H1 (cell line): ENCODE measurements around the gene ECD. TPM values are rescaled to one million over a fixed set of nuclear protein-coding genes. Genes with fewer than 3 reads are reported as not detected.

ENCODE experiments used
- CTCF ChIA-PET: fragments of 300-600 bp; sonication (Branson Sonifier 250); formaldehyde crosslinking; loops from one replicate; lab custom pipeline; 2021; ENCODE audit not compliant: partially characterized antibody; lab: Charles Lee
- POLR2A ChIA-PET: fragments of 300-600 bp; sonication (Branson Sonifier 250); formaldehyde crosslinking; loops from one replicate; lab custom pipeline; 2021; ENCODE audit warnings: inconsistent platforms; ENCODE audit not compliant: partially characterized antibody; lab: Charles Lee
- DNase-seq, 2 experiments: peaks; one replicate each; pipeline versions ENCODE4 v3.0.0 to v3.0.0-alpha.2; 2010 to 2022; ENCODE audit warnings: low spot score in 2 of 2, low read depth in 1 of 2, mixed read lengths in 1 of 2
- FAIRE-seq: peaks from 2 replicates; lab custom pipeline; 2011; peaks lifted over from hg19 to GRCh38; lab: Jason Lieb, UNC
- H2AFZ ChIP-seq: 2 replicates; pipeline ENCODE4 v1.8.1; 2012; ENCODE audit warnings: low read length, inconsistent platforms
- H2AK5ac ChIP-seq: 2 replicates; pipeline ENCODE4 v1.6.1; 2013; ENCODE audit warnings: low read depth, low read length
- H2BK120ac ChIP-seq: replicated peaks from 2 replicates; pipeline ENCODE3; 2013; ENCODE audit warnings: low read depth, low read length, inconsistent platforms
- H2BK12ac ChIP-seq: 2 replicates; pipeline ENCODE4 v1.6.1; 2013; ENCODE audit warnings: low read depth, low read length
- H2BK15ac ChIP-seq: 2 replicates; pipeline ENCODE4 v1.6.1; 2013; ENCODE audit warnings: low read length
- H2BK20ac ChIP-seq: 2 replicates; pipeline ENCODE4 v1.6.1; 2013; ENCODE audit warnings: low read length
- H2BK5ac ChIP-seq: 2 replicates; pipeline ENCODE4 v1.6.1; 2013; ENCODE audit warnings: low read depth, low read length
- H3K14ac ChIP-seq: 2 replicates; pipeline ENCODE4 v1.6.1; 2013; ENCODE audit warnings: inconsistent platforms; ENCODE audit not compliant: insufficient read length
- H3K18ac ChIP-seq: 2 replicates; pipeline ENCODE4 v1.6.1; 2013; ENCODE audit warnings: low read length; ENCODE audit errors: extremely low read depth
- H3K23ac ChIP-seq: 2 replicates; pipeline ENCODE4 v1.6.1; 2013; ENCODE audit warnings: inconsistent platforms; ENCODE audit not compliant: insufficient read length
- H3K23me2 ChIP-seq: 2 replicates; pipeline ENCODE4 v1.6.1; 2013; ENCODE audit warnings: low read depth, low read length
- H3K27ac ChIP-seq: 2 replicates; pipeline ENCODE4 v1.6.1; 2011; ENCODE audit warnings: low read depth, low read length, inconsistent platforms
- H3K27me3 ChIP-seq, 4 experiments: replicated peaks in 1 of 4; 1 replicate in 1 of 4; 2 replicates in 3 of 4; pipeline versions ENCODE4 v1.6.1 to v1.8.1; 2011 to 2013; ENCODE audit warnings: low read length in 3 of 4, mild to moderate bottlenecking in 3 of 4, inconsistent platforms in 2 of 4, mixed read lengths in 2 of 4, moderate library complexity in 1 of 4; ENCODE audit not compliant: control insufficient read depth in 3 of 4, insufficient read depth in 3 of 4; ENCODE audit errors: extremely low read depth in 1 of 4
- H3K36me3 ChIP-seq, 4 experiments: 2 replicates each; pipeline versions ENCODE4 v1.6.1 to v1.8.1; 2011 to 2013; ENCODE audit warnings: mild to moderate bottlenecking in 4 of 4, low read length in 3 of 4, moderate library complexity in 2 of 4, control low read depth in 1 of 4, inconsistent platforms in 1 of 4; ENCODE audit not compliant: insufficient read depth in 4 of 4, control insufficient read depth in 2 of 4
- H3K4ac ChIP-seq: replicated peaks from 2 replicates; pipeline ENCODE3; 2013; ENCODE audit warnings: low read length, low read depth, mixed read lengths, inconsistent platforms; ENCODE audit not compliant: insufficient read length
- H3K4me1 ChIP-seq, 4 experiments: replicated peaks in 1 of 4; 1 replicate in 1 of 4; 2 replicates in 3 of 4; pipeline versions ENCODE4 v1.6.1 to v1.8.1; 2011 to 2013; ENCODE audit warnings: low read length in 3 of 4, inconsistent platforms in 2 of 4, mixed read lengths in 1 of 4; ENCODE audit not compliant: insufficient read depth in 4 of 4, control insufficient read depth in 3 of 4
- H3K4me2 ChIP-seq, 2 experiments: 2 replicates each; pipeline versions ENCODE4 v1.6.1 to v1.8.1; 2011 to 2013; ENCODE audit warnings: low read depth in 2 of 2, low read length in 2 of 2, control low read depth in 1 of 2, inconsistent platforms in 1 of 2, mild to moderate bottlenecking in 1 of 2; ENCODE audit not compliant: insufficient read depth in 1 of 2
- H3K4me3 ChIP-seq, 4 experiments: fragments of 200-600, 300-600 bp in 1 of 4; sonication (generic), shearing (Covaris generic), sonication (Bioruptor Twin) in 1 of 4; 2 replicates each; pipeline versions ENCODE4 v1.5.1 to v1.8.1; 2011 to 2016; ENCODE audit warnings: low read length in 4 of 4, low read depth in 3 of 4, control low read depth in 2 of 4, inconsistent platforms in 2 of 4, mild to moderate bottlenecking in 2 of 4, mixed read lengths in 1 of 4, moderate library complexity in 1 of 4; ENCODE audit not compliant: insufficient read depth in 2 of 4; ENCODE audit errors: extremely low read depth in 1 of 4
- H3K56ac ChIP-seq: replicated peaks from 2 replicates; pipeline ENCODE3; 2013; ENCODE audit warnings: low read depth, mild to moderate bottlenecking, mixed read lengths, low read length, inconsistent platforms; ENCODE audit not compliant: insufficient read length
- H3K79me1 ChIP-seq: 2 replicates; pipeline ENCODE4 v1.6.1; 2013; ENCODE audit warnings: low read depth, low read length, control low read depth
- H3K79me2 ChIP-seq, 2 experiments: 2 replicates each; pipeline versions ENCODE4 v1.6.1 to v1.8.1; 2012 to 2013; ENCODE audit warnings: low read length in 2 of 2, mild to moderate bottlenecking in 2 of 2, inconsistent platforms in 1 of 2; ENCODE audit not compliant: insufficient read depth in 2 of 2, control insufficient read depth in 1 of 2
- H3K9ac ChIP-seq, 4 experiments: replicated peaks in 1 of 4; 1 replicate in 1 of 4; 2 replicates in 3 of 4; pipeline versions ENCODE4 v1.6.1 to v1.8.1; 2011 to 2013; ENCODE audit warnings: low read depth in 3 of 4, low read length in 3 of 4, control low read depth in 2 of 4, mild to moderate bottlenecking in 2 of 4, moderate library complexity in 2 of 4, inconsistent platforms in 1 of 4; ENCODE audit errors: extremely low read depth in 1 of 4
- H3K9me3 ChIP-seq, 2 experiments: 2 replicates each; pipeline versions ENCODE4 v1.6.1 to v1.8.1; 2012 to 2013; ENCODE audit warnings: mild to moderate bottlenecking in 2 of 2, moderate library complexity in 2 of 2, control low read depth in 1 of 2, inconsistent platforms in 1 of 2, low read depth in 1 of 2, low read length in 1 of 2, mixed read lengths in 1 of 2; ENCODE audit not compliant: insufficient read depth in 2 of 2
- H4K20me1 ChIP-seq, 2 experiments: replicated peaks in 1 of 2; 2 replicates each; pipeline versions ENCODE3 to v1.8.1; 2011 to 2013; ENCODE audit warnings: inconsistent platforms in 2 of 2, low read length in 2 of 2, mild to moderate bottlenecking in 1 of 2; ENCODE audit not compliant: insufficient read depth in 2 of 2, control insufficient read depth in 1 of 2
- H4K5ac ChIP-seq: 2 replicates; pipeline ENCODE4 v1.6.1; 2013; ENCODE audit warnings: low read length, low read depth, mixed read lengths, inconsistent platforms; ENCODE audit not compliant: insufficient read length
- H4K8ac ChIP-seq: 2 replicates; pipeline ENCODE4 v1.8.0; 2013; ENCODE audit warnings: mild to moderate bottlenecking, moderate library complexity, low read length, inconsistent platforms; ENCODE audit not compliant: insufficient read depth; ENCODE audit errors: extremely low read depth
- H4K91ac ChIP-seq: replicated peaks from 2 replicates; pipeline ENCODE3; 2013; ENCODE audit warnings: low read length, mixed read lengths, inconsistent platforms; ENCODE audit not compliant: insufficient read length
- CHD2 ChIP-seq: IDR thresholded peaks from 2 replicates; pipeline ENCODE4 v1.6.1; 2012; ENCODE audit warnings: low read length, improper control_type of control experiment
- PHF8 ChIP-seq: fragments of 200-600 bp; sonication (generic); conservative IDR thresholded peaks from 2 replicates; pipeline ENCODE4 v1.7.1; 2012; ENCODE audit warnings: low read depth, mild to moderate bottlenecking, inconsistent platforms, low read length, moderate library complexity
- SRF ChIP-seq: IDR thresholded peaks from 2 replicates; pipeline ENCODE4 v1.6.1; 2011; ENCODE audit warnings: mild to moderate bottlenecking, low read depth, low read length, moderate library complexity
- TEAD4 ChIP-seq: IDR thresholded peaks from 2 replicates; pipeline ENCODE4 v1.6.1; 2012; ENCODE audit warnings: low read depth, low read length, inconsistent platforms, mixed read lengths
- WGBS, 2 experiments: shearing (Covaris generic) in 1 of 2; methylation state at CpG; one replicate each; pipeline versions ENCODE4 v1.1.6 to v1.1.7; 2013 to 2015; ENCODE audit warnings: low lambda C conversion rate in 2 of 2, mixed read lengths in 2 of 2, inconsistent platforms in 1 of 2, low coverage in 1 of 2, missing lambda C conversion rate in 1 of 2; ENCODE audit not compliant: insufficient replicate concordance in 2 of 2, insufficient coverage in 1 of 2, insufficient read length in 1 of 2; ENCODE audit errors: extremely low coverage in 1 of 2, missing lambda C conversion rate in 1 of 2; 5-methylcytosine and 5-hydroxymethylcytosine counted together
- polyA plus RNA-seq, 7 experiments: library from polyadenylated mRNA; depleted of rRNA in 3 of 7; stranded (reverse) in 5 of 7; unstranded in 2 of 7; fragments of >200 nt in 5 of 7; fragments of 200-250 nt in 2 of 7; gene quantifications; 1 replicate in 5 of 7; 2 replicates in 1 of 7; 4 replicates in 1 of 7; pipeline versions ENCODE4 v1.2.1 to v1.2.3, GENCODE V29; 2011 to 2013; ENCODE audit warnings: missing spikeins in 2 of 7, mixed read lengths in 2 of 7
- total RNA-seq: library from RNA; stranded (reverse); fragmentation: NEBNext Ultra II Directional; extraction: Animal tissue kit (Norgen Biotek cat#: 25700); gene quantifications from 2 replicates; pipeline ENCODE4 v1.2.1, GENCODE V29; 2021

The ECD gene
- total and polyA plus RNA-seq, 2 of the 8 experiments (the other 6 are each of a cell fraction or from before 2014, with no cell fraction given) = 27.1 to 38.0 TPM

GRCh38 chr10:73182568-73182967 lies 14.8 kb upstream of the ECD start:
- Histone ChIP-seq H2BK5ac (no peak overlapping the region), H3K4ac (no peak overlapping the region), H3K36me3 (peaks cover 0 to 3% (median 0%) of the 10 kb centered on the region in 4 experiments; a peak in 1 of 8 replicates), H3K9me3 (no peaks in the 10 kb centered on the region), H2AK5ac (no peak overlapping the region), H3K56ac (no peak overlapping the region), H3K4me2 (no peak overlapping the region), H2BK20ac (no peak overlapping the region), H3K9ac (no peak overlapping the region), H2BK120ac (no peak overlapping the region), H3K23ac (no peak overlapping the region), H4K91ac (no peak overlapping the region), H3K23me2 (no peaks in the 10 kb centered on the region), H2BK12ac (no peak overlapping the region), H2AFZ (no peak overlapping the region), H2BK15ac (no peak overlapping the region), H3K18ac (no peak overlapping the region), H3K27me3 (no peaks in the 10 kb centered on the region), H3K27ac (no peak overlapping the region), H3K4me1 (no peaks in the 10 kb centered on the region), H3K4me3 (no peak overlapping the region), H4K20me1 (no peaks in the 10 kb centered on the region), H4K8ac (no peak overlapping the region), H4K5ac (no peak overlapping the region), H3K79me1 (no peaks in the 10 kb centered on the region), H3K14ac (no peak overlapping the region), H3K79me2 (no peaks in the 10 kb centered on the region)
- TF ChIP-seq SRF = no peak
- no peak for TF ChIP-seq TEAD4
- TF ChIP-seq PHF8 = no peak
- no peak for TF ChIP-seq CHD2
- FAIRE-seq = no peak
- CTCF ChIA-PET = no interaction called here
- DNase-seq = no peak
- POLR2A ChIA-PET = no interaction called here
- 88% methylated on average over 2 of the region's 2 CpGs; no CpG with 5 or more reads in 1 of the 2 experiments for WGBS, 2 experiments
